Upper lobe of right lung (tissue), 1 donor: Measurements from ENCODE around the gene TSC2. TPM values are rescaled to one million over a fixed set of nuclear protein-coding genes. Genes with fewer than 3 reads are reported as not detected.

Source experiments
- ATAC-seq: fragments of 200-7000 bp; cut with Tn5 transposase; one replicate; pipeline ENCODE4 v1.9.1; 2020; ENCODE audit warnings: mild to moderate bottlenecking, moderate library complexity
- DNase-seq: peaks from one replicate; pipeline ENCODE4 v3.0.0-alpha.2; 2020
- H3K27ac ChIP-seq: fragments of 200-600 bp; one replicate; pipeline ENCODE4 v1.8.0; 2022
- H3K27me3 ChIP-seq: fragments of 200-600 bp; one replicate; pipeline ENCODE4 v1.8.0; 2022; ENCODE audit warnings: mild to moderate bottlenecking
- H3K36me3 ChIP-seq: fragments of 200-600 bp; one replicate; pipeline ENCODE4 v1.8.0; 2022
- H3K4me1 ChIP-seq: fragments of 200-600 bp; one replicate; pipeline ENCODE4 v1.8.0; 2022
- H3K4me3 ChIP-seq: fragments of 200-600 bp; one replicate; pipeline ENCODE4 v1.8.0; 2022; ENCODE audit warnings: mild to moderate bottlenecking
- H3K9me3 ChIP-seq: fragments of 200-600 bp; one replicate; pipeline ENCODE4 v1.8.0; 2022
- CTCF ChIP-seq: fragments of 200-600 bp; IDR thresholded peaks from one replicate; pipeline ENCODE4 v1.8.0; 2022; ENCODE audit warnings: antibody characterized with exemption
- intact Hi-C: fragments of 100-400 bp; cut with DNase I; formaldehyde crosslinking; loops from one replicate; pipeline ENCODE4 v1.11.0; 2022
- total RNA-seq: library from RNA; stranded (reverse); fragmentation: NEBNext Ultra II Directional; extraction: Animal tissue kit (Norgen Biotek cat#: 25700); gene quantifications from one replicate; pipeline ENCODE4 v1.2.1, GENCODE V29; 2021
- donor health status: DM: no; HTN: yes; CAD: no; lungs with severe emphysema.

Gene TSC2
- total RNA-seq, 1 donor from 2014 or later, result 119 TPM

DNA sequence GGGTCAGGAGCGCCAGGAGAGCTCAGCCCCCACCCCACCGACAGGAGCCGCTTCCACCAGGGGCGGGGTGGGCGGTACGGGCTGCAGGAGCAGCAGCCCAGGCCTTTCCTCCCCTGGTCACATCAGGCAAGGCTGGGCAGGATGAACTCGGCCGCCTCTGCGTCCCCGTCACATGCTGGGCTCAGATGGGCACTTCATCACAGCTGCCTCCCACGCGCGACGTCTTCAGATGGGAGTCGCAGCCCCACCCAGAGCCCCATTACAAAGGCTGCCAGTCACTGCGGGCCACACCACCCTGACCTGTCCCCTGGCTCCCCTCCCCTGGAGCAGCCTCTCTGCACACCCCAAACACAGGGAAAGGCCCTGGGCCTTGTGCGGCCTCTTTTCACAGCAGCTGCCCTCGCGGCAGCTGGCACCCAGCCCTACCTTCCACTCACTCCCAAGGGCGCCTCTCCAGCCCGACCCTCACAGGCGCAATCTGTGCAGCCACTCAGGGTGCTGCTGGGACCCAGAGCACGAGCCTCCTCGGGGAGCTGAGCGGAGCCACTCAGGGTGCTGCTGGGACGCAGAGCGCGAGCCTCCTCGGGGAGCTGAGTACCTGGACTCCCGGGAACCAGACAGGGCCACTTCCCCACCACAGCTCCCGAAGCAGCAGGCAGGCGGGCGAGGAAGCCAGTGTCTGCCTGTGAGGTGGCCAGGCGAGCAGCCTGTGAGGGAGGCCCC, 42.8 kb upstream of the TSC2 start:
- TF ChIP-seq CTCF, result no peak
- peaks cover 35% of the 10 kb centered on the region for H3K36me3 ChIP-seq
- DNase-seq (no peak), ATAC-seq (no peak)
- no peak overlapping the region for H3K27ac ChIP-seq
- H3K9me3 ChIP-seq, result no peaks in the 10 kb centered on the region
- no peaks in the 10 kb centered on the region for H3K27me3 ChIP-seq
- intact Hi-C loops, result no loop called here
- no peak overlapping the region for H3K4me3 ChIP-seq
- H3K4me1 ChIP-seq, result peaks cover 52% of the 10 kb centered on the region

GRCh38 chr16:2005646-2006045, 42.1 kb upstream of the TSC2 start:
- H3K4me1 ChIP-seq, result peaks cover 59% of the 10 kb centered on the region
- no peak overlapping the region for H3K4me3 ChIP-seq
- H3K36me3 ChIP-seq, result peaks cover 28% of the 10 kb centered on the region
- DNase-seq, result peak; percentile 74
- intact Hi-C loops, result no loop called here
- TF ChIP-seq CTCF, result peak; percentile 26
- no peak for ATAC-seq
- no peaks in the 10 kb centered on the region for H3K9me3 ChIP-seq
- H3K27ac ChIP-seq, result no peak overlapping the region
- H3K27me3 ChIP-seq, result no peaks in the 10 kb centered on the region

- H3K27me3 ChIP-seq, result no peaks in the 10 kb centered on the region
- no peaks in the 10 kb centered on the region for H3K9me3 ChIP-seq
- DNase-seq, result no peak
- no peak overlapping the region for H3K4me3 ChIP-seq
- peaks cover 22% of the 10 kb centered on the region for H3K36me3 ChIP-seq
- no peak for TF ChIP-seq CTCF
- no peak overlapping the region for H3K27ac ChIP-seq
- peaks cover 60% of the 10 kb centered on the region for H3K4me1 ChIP-seq
- no peak for ATAC-seq
- intact Hi-C loops, result no loop called here
Measured at GRCh38 chr16:2006317-2006716, 41.5 kb upstream of the TSC2 start.

- ATAC-seq, result no peak
- Histone ChIP-seq H3K4me3 (peak overlapping the region; percentile 84), H3K36me3 (peaks cover 12% of the 10 kb centered on the region), H3K4me1 (peaks cover 60% of the 10 kb centered on the region), H3K27me3 (no peaks in the 10 kb centered on the region), H3K27ac (peak overlapping the region; percentile 95), H3K9me3 (no peaks in the 10 kb centered on the region)
- intact Hi-C loops, result no loop called here
- no peak for TF ChIP-seq CTCF
- no peak for DNase-seq
Measured at GRCh38 chr16:2007081-2007836, 40.5 kb upstream of the TSC2 start.

GRCh38 chr16:2008009-2008526, 39.7 kb upstream of the TSC2 start:
- peaks cover 60% of the 10 kb centered on the region for H3K4me1 ChIP-seq
- H3K27ac ChIP-seq, result peak overlapping the region; percentile 95
- ATAC-seq (no peak), DNase-seq (no peak)
- H3K9me3 ChIP-seq, result no peaks in the 10 kb centered on the region
- peaks cover 4% of the 10 kb centered on the region for H3K36me3 ChIP-seq
- H3K4me3 ChIP-seq, result peak overlapping the region; percentile 84
- no peak for TF ChIP-seq CTCF
- intact Hi-C loops, result no loop called here
- H3K27me3 ChIP-seq, result no peaks in the 10 kb centered on the region
